ENCODE measurements around the gene SLC16A8.
"Not testable (repeated sequence)": the region's sequence is repeated elsewhere in the genome, so short reads cannot be mapped to it uniquely, and the experiment has no call there.

Gene SLC16A8

GRCh38 chr22:38085501-38085900, 1.5 kb upstream of the SLC16A8 start:
- DNase-seq: no peak

DNA sequence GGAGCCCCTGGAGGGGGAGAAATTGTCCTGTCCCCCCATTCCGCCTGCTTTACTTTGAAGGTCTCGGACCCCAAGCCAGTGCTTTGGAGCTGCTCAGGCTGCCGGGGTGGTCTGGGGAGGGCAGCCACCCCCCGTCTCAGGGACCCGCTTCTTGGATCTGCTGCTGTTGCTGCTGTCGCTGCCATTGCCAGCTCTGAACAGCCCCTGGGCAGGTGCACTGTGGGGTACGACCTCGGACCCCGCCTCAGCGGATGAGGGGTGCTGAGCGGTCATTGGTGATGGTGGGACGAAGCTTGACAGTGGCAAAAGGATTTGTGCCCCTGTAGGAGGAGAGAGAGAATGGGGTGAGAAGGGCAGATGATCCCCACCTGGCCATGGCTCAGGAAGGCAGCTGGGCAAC, 1.1 kb upstream of the SLC16A8 start:
- no peak for DNase-seq

- DNase-seq: no peak
Observed at GRCh38 chr22:38082986-38083710, 836 bp downstream of the SLC16A8 start.

DNA sequence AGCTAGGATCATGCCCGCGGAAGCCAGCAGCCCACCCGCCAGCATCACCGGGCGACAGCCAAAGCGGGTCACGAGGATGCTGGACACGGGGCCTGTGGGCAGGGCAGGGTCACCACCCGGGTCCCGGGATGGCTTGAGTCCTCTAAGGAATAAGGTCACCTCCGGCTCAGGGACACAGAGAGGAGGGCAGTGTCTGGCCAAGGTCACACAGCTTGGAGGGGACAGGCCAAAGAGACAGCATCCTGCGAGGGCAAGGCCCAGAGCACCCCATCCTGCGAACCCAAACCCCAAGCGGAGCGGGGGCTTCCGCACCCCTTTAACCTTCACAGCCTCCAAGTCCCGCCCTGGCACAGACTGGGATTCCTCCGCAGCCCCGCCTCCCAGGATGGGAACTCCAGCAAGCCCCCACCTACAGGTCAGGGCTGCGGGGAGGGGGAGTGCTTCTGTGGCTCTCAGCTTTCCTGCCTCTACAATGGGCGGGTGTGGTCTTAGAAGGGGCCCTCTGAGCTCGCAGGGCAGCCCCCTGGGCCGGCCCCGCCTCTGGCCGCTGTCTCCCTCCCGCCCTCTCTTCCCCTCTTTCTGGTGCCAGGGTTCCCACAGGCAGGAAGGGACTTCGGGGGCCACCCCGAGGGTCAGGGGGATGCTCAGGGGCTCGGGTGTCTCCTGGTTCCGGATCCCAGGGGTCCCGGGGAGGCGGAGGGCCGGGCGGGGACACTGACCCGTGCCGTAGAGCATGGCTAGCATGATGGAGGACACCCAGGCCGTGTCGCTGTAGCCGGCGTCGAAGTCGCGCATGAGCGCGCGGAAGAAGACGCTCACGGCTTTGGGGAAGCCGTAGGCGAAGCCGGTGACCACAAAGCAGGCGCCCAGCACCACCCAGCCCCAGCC, 1.8 kb downstream of the SLC16A8 start:
- DNase-seq: no peak

DNA sequence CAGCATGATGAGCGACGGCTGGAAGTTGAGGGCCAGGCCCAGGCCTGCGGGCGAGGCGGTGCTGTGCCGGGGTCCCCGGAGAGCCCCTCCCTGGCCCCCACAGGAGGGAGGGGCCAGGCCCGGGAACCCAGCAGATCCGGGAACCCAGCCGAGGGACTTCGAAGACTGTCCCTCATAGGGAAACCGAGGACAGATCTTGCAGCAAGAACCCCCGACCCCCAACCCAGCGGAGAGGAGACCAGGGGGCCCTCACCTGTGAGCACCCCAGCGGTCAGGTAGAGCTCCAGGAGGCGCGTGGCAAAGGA, 2.4 kb downstream of the SLC16A8 start:
- no peak for DNase-seq

DNA sequence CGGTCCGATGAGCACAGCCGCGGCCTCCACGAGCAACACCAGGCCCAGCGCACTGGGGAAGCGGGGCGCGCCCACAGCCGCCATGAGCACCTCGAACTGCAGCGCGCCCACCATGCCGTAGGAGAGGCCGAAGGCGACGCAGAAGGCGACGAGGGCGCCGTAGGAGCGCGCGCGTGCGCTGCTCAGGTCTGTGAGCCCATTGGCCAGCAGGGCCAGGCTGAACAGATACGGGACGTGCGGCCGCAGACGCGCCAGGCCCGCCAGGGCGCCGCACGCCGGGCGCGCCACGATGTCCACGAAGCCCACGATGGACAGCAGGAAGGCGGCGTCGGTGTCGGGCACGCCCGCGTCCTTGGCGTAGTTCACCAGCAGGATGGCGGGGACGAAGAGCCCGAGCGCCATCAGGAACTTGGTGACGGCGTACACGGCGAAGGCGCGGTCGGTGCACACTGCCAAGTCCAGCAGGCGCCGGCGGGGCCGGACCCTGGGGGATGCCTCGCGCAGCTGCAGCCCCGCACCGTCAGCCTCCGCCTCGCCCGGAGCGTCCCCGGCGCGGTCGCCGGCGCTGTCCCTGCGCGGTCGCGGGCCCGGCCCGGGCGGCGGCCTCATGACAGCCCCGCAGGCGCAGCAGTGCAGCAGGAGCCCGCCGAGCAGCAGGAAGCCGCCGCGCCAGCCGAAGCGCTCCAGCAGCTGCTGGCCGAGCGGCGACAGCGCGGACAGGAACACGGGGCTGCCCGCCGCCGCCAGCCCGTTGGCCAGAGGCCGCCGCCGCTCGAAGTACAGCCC, 2.9 kb downstream of the SLC16A8 start:
- DNase-seq: no peak

DNA sequence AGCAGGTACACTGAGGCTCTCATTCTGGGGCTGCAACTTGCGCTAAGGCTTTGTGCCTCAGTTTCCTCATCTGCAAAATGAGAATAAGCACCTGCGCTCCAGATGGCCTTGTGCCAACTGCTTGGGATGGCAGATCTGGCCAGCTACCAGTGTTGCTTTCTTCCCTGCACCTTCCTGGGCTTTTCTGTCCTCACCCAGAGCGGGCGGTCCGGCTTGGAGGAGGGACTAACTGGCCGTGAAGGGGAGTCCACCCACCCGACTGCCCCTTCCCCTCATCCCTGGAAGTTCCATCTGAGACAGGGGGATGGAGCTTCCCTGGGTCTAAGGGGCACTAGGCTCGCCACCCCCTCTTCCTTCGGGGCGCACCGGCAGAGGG, 3.5 kb downstream of the SLC16A8 start:
- DNase-seq: no peak

DNA sequence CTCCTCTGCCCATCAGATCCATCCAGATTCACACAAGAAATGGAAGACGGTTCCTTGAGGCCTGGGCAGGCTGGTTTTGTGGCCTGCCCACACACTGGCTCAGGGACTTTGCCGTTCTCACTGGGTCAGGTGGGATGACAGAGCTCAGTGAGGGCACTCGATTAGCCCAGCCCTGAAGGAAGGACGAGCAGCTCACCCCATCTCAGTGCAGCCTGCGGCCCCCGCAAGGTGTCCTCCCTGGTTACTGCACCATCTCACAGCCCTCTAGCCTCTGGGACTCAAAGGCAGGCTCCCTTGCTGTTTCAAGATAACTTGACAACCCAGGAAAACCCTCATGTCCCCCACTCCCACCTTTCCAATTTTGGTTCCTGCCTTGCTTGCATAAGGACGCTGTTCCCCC, 4.2 kb downstream of the SLC16A8 start:
- no peak for DNase-seq

DNA sequence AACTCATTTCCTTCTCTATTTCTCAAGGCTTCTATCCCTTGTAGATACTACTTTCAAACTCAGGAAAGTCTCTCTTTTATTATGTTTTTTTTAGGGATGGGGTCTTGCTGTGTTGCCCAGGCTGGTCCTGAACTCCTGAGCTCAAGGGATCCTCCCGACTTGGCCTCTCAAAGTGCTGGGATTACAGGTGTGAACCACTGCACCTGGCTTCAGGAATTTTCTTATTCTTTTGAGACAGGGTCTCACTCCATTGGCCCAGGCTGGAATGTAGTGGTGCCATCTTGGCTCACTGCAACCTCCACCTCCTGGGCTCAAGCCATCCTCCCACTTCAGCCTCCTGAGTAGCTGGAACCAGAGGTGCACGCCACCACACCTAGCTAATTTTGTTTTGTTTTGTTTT, 4.8 kb downstream of the SLC16A8 start:
- not testable (repeated sequence) for DNase-seq

- DNase-seq: no peak
Observed at GRCh38 chr22:38078046-38078840, 5.7 kb downstream of the SLC16A8 start.

GRCh38 chr22:38077595-38077994, 6.4 kb downstream of the SLC16A8 start:
- no peak for DNase-seq

- no peak for DNase-seq
Observed at GRCh38 chr22:38077096-38077495, 6.9 kb downstream of the SLC16A8 start.

GRCh38 chr22:38075961-38076360, 8.0 kb downstream of the SLC16A8 start:
- no peak for DNase-seq

DNA sequence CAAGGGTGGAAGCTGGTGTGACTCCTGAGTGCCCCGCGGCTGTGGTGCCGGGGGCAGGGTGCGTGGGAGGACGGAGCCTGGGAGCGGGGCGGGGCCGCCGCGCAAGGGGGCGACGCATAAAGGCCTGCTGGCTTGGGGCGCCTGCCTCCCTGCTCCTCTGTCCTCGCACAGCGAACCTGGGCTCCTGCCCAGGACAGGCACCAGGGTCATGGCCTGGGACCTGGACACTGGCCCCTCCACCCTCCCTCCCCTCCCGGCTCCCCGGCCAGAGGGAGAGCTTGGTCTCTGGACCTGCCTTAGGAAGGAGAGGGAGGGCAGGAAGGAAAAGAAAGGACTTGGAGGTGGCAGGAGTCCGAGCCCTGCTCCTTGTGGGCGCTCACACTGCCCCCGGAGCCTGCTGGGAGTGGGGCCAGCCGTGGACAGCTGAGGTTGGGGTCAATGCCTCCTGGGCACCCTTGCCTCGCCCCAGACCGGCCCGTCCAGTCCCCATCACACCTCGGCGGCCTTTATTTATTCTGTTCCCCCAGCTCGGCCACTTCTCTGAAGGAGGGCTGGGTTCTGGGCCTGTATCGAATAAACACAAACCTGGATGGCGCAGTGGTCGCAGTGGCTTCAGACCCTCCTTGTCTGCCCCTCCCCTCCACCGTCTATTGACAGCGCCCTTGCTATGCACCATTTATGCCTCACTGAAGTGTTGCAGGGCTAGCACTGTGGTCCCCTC, 8.7 kb downstream of the SLC16A8 start:
- no peak for DNase-seq

GRCh38 chr22:38074181-38075104, 9.5 kb downstream of the SLC16A8 start:
- DNase-seq: no peak

- peak in 2 of 3 experiments; percentile 1 to 58 for DNase-seq
Observed at GRCh38 chr22:38073150-38074130, 10.5 kb downstream of the SLC16A8 start.

- DNase-seq: no peak
Observed at GRCh38 chr22:38072322-38073149, 11.4 kb downstream of the SLC16A8 start.

DNA sequence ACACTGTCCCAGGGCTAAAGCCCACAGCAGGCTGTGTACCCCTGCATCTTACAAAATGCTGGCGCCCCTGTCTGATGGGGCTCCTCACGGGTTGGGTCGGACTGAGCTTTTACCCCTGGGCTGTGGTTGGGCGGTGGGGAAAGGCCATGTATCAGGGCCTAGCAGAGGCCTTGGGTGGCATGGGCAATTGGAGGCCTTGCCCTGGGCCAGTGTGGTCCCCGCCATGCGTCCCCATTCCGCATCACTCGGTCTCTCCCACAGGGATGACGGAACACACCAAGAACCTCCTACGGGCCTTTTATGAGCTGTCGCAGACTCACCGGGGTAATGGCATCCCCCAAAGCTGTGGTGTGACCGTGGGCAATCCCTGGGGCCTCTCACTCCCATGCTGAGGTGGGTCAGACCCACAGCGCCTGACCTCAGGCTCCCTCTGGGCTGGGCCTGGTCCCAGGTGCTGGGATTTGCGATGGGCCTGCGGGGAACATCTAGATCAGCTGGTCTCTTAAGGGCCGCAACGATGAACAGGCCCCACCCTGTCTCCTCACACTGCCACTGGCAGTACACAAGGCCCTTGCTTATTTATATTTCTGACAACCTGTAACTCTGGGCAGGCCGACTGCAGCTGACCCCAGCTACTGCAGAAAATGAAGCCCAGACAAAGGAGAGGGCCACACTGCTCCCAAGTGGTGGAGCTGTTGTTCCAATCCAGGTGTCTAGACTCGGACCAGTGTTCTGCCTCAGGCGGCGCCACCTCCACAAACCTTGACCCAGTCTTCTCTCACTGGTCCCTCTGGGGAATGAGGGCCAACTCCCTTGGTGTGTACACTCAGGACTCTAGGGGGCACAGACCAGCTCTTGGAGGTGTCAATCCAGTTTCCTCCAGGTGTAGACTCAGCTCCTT, 12.3 kb downstream of the SLC16A8 start:
- no peak for DNase-seq

Measured in NCI-H1417 (cell line).